CMK (cell line): ENCODE results near the gene ELOVL7.
"Not testable (repeated sequence)": the region's sequence is repeated elsewhere in the genome, so short reads cannot be mapped to it uniquely, and the experiment has no call there.

Source experiments
- DNase-seq: peaks from one replicate; pipeline ENCODE4 v3.0.0-alpha.2; 2010; ENCODE audit warnings: low read depth

Gene ELOVL7

GRCh38 chr5:60843936-60844905, at the start of gene ELOVL7:
Gene ELOVL7 (minus strand): TSS chr5:60844269. CDS start chr5:60787397, 56,872 bp downstream.
- no peak for DNase-seq

GRCh38 chr5:60893521-60893920, 49.5 kb upstream of the ELOVL7 start:
- DNase-seq, result no peak

GRCh38 chr5:60891667-60892066, 47.6 kb upstream of the ELOVL7 start:
- DNase-seq, result no peak

GRCh38 chr5:60888359-60889061, 44.4 kb upstream of the ELOVL7 start:
- DNase-seq, result no peak

GRCh38 chr5:60887746-60888145, 43.7 kb upstream of the ELOVL7 start:
- no peak for DNase-seq

GRCh38 chr5:60887096-60887495, 43.0 kb upstream of the ELOVL7 start:
- no peak for DNase-seq

GRCh38 chr5:60886158-60886557, 42.1 kb upstream of the ELOVL7 start:
- DNase-seq, result no peak

- no peak for DNase-seq
Observed at GRCh38 chr5:60883229-60883628, 39.2 kb upstream of the ELOVL7 start.

GRCh38 chr5:60872892-60873291, 28.8 kb upstream of the ELOVL7 start:
- DNase-seq, result no peak

- no peak for DNase-seq
Observed at GRCh38 chr5:60870857-60871256, 26.8 kb upstream of the ELOVL7 start.

- DNase-seq, result not testable (repeated sequence)
Observed at GRCh38 chr5:60860572-60860971, 16.5 kb upstream of the ELOVL7 start.

- DNase-seq, result no peak
Observed at GRCh38 chr5:60856066-60856465, 12.0 kb upstream of the ELOVL7 start.

GRCh38 chr5:60852940-60853339, 8.9 kb upstream of the ELOVL7 start:
- DNase-seq, result no peak

- DNase-seq, result no peak
Observed at GRCh38 chr5:60852317-60852716, 8.2 kb upstream of the ELOVL7 start.

- DNase-seq, result no peak
Observed at GRCh38 chr5:60851626-60852025, 7.6 kb upstream of the ELOVL7 start.

- no peak for DNase-seq
Observed at GRCh38 chr5:60846298-60846697, 2.2 kb upstream of the ELOVL7 start.

GRCh38 chr5:60843386-60843935, 608 bp downstream of the ELOVL7 start:
- no peak for DNase-seq

- no peak for DNase-seq
Observed at GRCh38 chr5:60842871-60843385, 1.1 kb downstream of the ELOVL7 start.

GRCh38 chr5:60841361-60841760, 2.7 kb downstream of the ELOVL7 start:
- no peak for DNase-seq

- no peak for DNase-seq
Observed at GRCh38 chr5:60836131-60836530, 7.9 kb downstream of the ELOVL7 start.

GRCh38 chr5:60835554-60835953, 8.5 kb downstream of the ELOVL7 start:
- no peak for DNase-seq

GRCh38 chr5:60833520-60833919, 10.5 kb downstream of the ELOVL7 start:
- DNase-seq, result no peak
